ENCODE measurements around the gene ETV3.

Gene ETV3

GRCh38 chr1:157095091-157095490 lies 43.1 kb downstream of the ETV3 start:
- in situ Hi-C loops (cut with MboI; ENCODE audit: low sequenced_read_pairs) = no loop called here

GRCh38 chr1:157092831-157093230 lies 45.4 kb downstream of the ETV3 start:
- in situ Hi-C loops (cut with MboI; ENCODE audit: low sequenced_read_pairs) = no loop called here

GRCh38 chr1:157091668-157092273 lies 46.4 kb downstream of the ETV3 start:
- in situ Hi-C loops (cut with MboI; ENCODE audit: low sequenced_read_pairs) = no loop called here

- in situ Hi-C loops (cut with MboI; ENCODE audit: low sequenced_read_pairs) = no loop called here
Observed at GRCh38 chr1:157091186-157091585, 47.0 kb downstream of the ETV3 start.

- in situ Hi-C loops (cut with MboI; ENCODE audit: low sequenced_read_pairs) = no loop called here
Observed at GRCh38 chr1:157090771-157091170, 47.4 kb downstream of the ETV3 start.

- in situ Hi-C loops (cut with MboI; ENCODE audit: low sequenced_read_pairs) = no loop called here
Observed at GRCh38 chr1:157090196-157090647, 48.0 kb downstream of the ETV3 start.

- in situ Hi-C loops (cut with MboI; ENCODE audit: low sequenced_read_pairs) = no loop called here
Observed at GRCh38 chr1:157089789-157090188, 48.4 kb downstream of the ETV3 start.

- in situ Hi-C loops (cut with MboI; ENCODE audit: low sequenced_read_pairs) = no loop called here
Observed at GRCh38 chr1:157088607-157089006, 49.6 kb downstream of the ETV3 start.

- in situ Hi-C loops (cut with MboI; ENCODE audit: low sequenced_read_pairs) = no loop called here
Observed at GRCh38 chr1:157087030-157087429, 51.2 kb downstream of the ETV3 start.

GRCh38 chr1:157086299-157086698 lies 51.9 kb downstream of the ETV3 start:
- in situ Hi-C loops (cut with MboI; ENCODE audit: low sequenced_read_pairs) = no loop called here

GRCh38 chr1:157085421-157085820 lies 52.8 kb downstream of the ETV3 start:
- in situ Hi-C loops (cut with MboI; ENCODE audit: low sequenced_read_pairs) = no loop called here

- in situ Hi-C loops (cut with MboI; ENCODE audit: low sequenced_read_pairs) = no loop called here
Observed at GRCh38 chr1:157084720-157085119, 53.5 kb downstream of the ETV3 start.

GRCh38 chr1:157081707-157082106 lies 56.5 kb downstream of the ETV3 start:
- in situ Hi-C loops (cut with MboI; ENCODE audit: low sequenced_read_pairs) = no loop called here

- in situ Hi-C loops (cut with MboI; ENCODE audit: low sequenced_read_pairs) = no loop called here
Observed at GRCh38 chr1:157080714-157081113, 57.5 kb downstream of the ETV3 start.

- in situ Hi-C loops (cut with MboI; ENCODE audit: low sequenced_read_pairs) = no loop called here
Observed at GRCh38 chr1:157077394-157077793, 60.8 kb downstream of the ETV3 start.

GRCh38 chr1:157073944-157074685 lies 64.1 kb downstream of the ETV3 start:
- in situ Hi-C loops (cut with MboI; ENCODE audit: low sequenced_read_pairs) = no loop called here

Data from HL-60/S4 (cell line).